H9 (cell line): ENCODE results near the gene SETBP1. TPM values are rescaled to one million over a fixed set of nuclear protein-coding genes. Genes with fewer than 3 reads are reported as not detected.

ENCODE experiments used
- DNase-seq: peaks from one replicate; pipeline ENCODE4 v3.0.0-alpha.2; 2017
- H2AFZ ChIP-seq: one replicate; pipeline ENCODE4 v1.6.1; 2013; ENCODE audit warnings: mild to moderate bottlenecking, low read length, control low read depth, moderate library complexity
- H2AK5ac ChIP-seq: 2 replicates; pipeline ENCODE4 v1.6.1; 2013; ENCODE audit warnings: low read length, control low read depth, mixed read lengths; ENCODE audit not compliant: insufficient read length
- H2BK120ac ChIP-seq: one replicate; pipeline ENCODE4 v1.6.1; 2013; ENCODE audit warnings: low read depth, mild to moderate bottlenecking, low read length, control low read depth, inconsistent platforms; ENCODE audit not compliant: poor library complexity, severe bottlenecking
- H2BK12ac ChIP-seq: 2 replicates; pipeline ENCODE4 v1.6.1; 2013; ENCODE audit warnings: low read length, control low read depth, mixed read lengths, low read depth; ENCODE audit not compliant: insufficient read length
- H2BK15ac ChIP-seq: 2 replicates; pipeline ENCODE4 v1.6.1; 2013; ENCODE audit warnings: low read depth, low read length, control low read depth
- H2BK20ac ChIP-seq: one replicate; pipeline ENCODE4 v1.6.1; 2013; ENCODE audit warnings: low read depth, mild to moderate bottlenecking, low read length, control low read depth, inconsistent platforms; ENCODE audit not compliant: poor library complexity, severe bottlenecking
- H2BK5ac ChIP-seq: 2 replicates; pipeline ENCODE4 v1.6.1; 2013; ENCODE audit warnings: low read length, control low read depth, mixed read lengths; ENCODE audit not compliant: insufficient read length
- H3K14ac ChIP-seq: 2 replicates; pipeline ENCODE4 v1.6.1; 2013; ENCODE audit warnings: low read length, control low read depth; ENCODE audit not compliant: insufficient read depth
- H3K18ac ChIP-seq: 2 replicates; pipeline ENCODE4 v1.6.1; 2013; ENCODE audit warnings: low read depth, mild to moderate bottlenecking, mixed read lengths, low read length, control low read depth; ENCODE audit not compliant: insufficient read length
- H3K23ac ChIP-seq: 2 replicates; pipeline ENCODE4 v1.6.1; 2013; ENCODE audit warnings: low read length, control low read depth, mixed read lengths, low read depth; ENCODE audit not compliant: insufficient read length
- H3K23me2 ChIP-seq: 2 replicates; pipeline ENCODE4 v1.6.1; 2013; ENCODE audit warnings: low read depth, mild to moderate bottlenecking, mixed read lengths, low read length, control low read depth; ENCODE audit not compliant: insufficient read length, poor library complexity, severe bottlenecking
- H3K27ac ChIP-seq: 2 replicates; pipeline ENCODE4 v1.5.1; 2013; ENCODE audit warnings: low read length, control low read depth, mixed read lengths, low read depth; ENCODE audit not compliant: insufficient read length
- H3K27me3 ChIP-seq: 2 replicates; pipeline ENCODE4 v1.6.1; 2013; ENCODE audit warnings: low read length, control low read depth, inconsistent platforms; ENCODE audit not compliant: insufficient read depth
- H3K4ac ChIP-seq: 2 replicates; pipeline ENCODE4 v1.6.1; 2013; ENCODE audit warnings: low read depth, mild to moderate bottlenecking, control low read depth, inconsistent platforms, low read length, moderate library complexity
- H3K4me1 ChIP-seq: 2 replicates; pipeline ENCODE4 v1.6.1; 2013; ENCODE audit warnings: low read length, control low read depth, inconsistent platforms; ENCODE audit not compliant: insufficient read depth
- H3K4me2 ChIP-seq: 2 replicates; pipeline ENCODE4 v1.6.1; 2013; ENCODE audit warnings: low read length, control low read depth, mixed read lengths; ENCODE audit not compliant: insufficient read length, insufficient read depth
- H3K56ac ChIP-seq: 2 replicates; pipeline ENCODE4 v1.6.1; 2013; ENCODE audit warnings: low read depth, mild to moderate bottlenecking, mixed read lengths, low read length, control low read depth; ENCODE audit not compliant: insufficient read length
- H3K79me1 ChIP-seq: 2 replicates; pipeline ENCODE4 v1.6.1; 2013; ENCODE audit warnings: low read depth, mild to moderate bottlenecking, moderate library complexity, low read length, control low read depth, inconsistent platforms; ENCODE audit not compliant: insufficient read depth, poor library complexity, severe bottlenecking
- H3K79me2 ChIP-seq: 2 replicates; pipeline ENCODE4 v1.6.1; 2013; ENCODE audit warnings: low read length, control low read depth, inconsistent platforms; ENCODE audit not compliant: insufficient read depth
- H3K9ac ChIP-seq: 2 replicates; pipeline ENCODE4 v1.6.1; 2013; ENCODE audit warnings: low read length, control low read depth, mixed read lengths; ENCODE audit not compliant: insufficient read length; ENCODE audit errors: extremely low read depth
- H3K9me3 ChIP-seq: one replicate; pipeline ENCODE4 v1.6.1; 2013; ENCODE audit warnings: low read depth, low read length, inconsistent platforms; ENCODE audit not compliant: control insufficient read depth
- H3T11ph ChIP-seq: one replicate; pipeline ENCODE4 v1.6.1; 2013; ENCODE audit warnings: mild to moderate bottlenecking, low read length, control low read depth, inconsistent platforms
- H4K20me1 ChIP-seq: one replicate; pipeline ENCODE4 v1.6.1; 2013; ENCODE audit not compliant: control insufficient read depth, insufficient read length, insufficient read depth
- H4K5ac ChIP-seq: 2 replicates; pipeline ENCODE4 v1.6.1; 2013; ENCODE audit warnings: low read depth, mild to moderate bottlenecking, mixed read lengths, low read length, control low read depth; ENCODE audit not compliant: insufficient read length
- H4K8ac ChIP-seq: replicated peaks from 2 replicates; pipeline ENCODE4 v1.6.1; 2013; ENCODE audit warnings: low read length, control low read depth, mixed read lengths, low read depth; ENCODE audit not compliant: insufficient read length
- H4K91ac ChIP-seq: 2 replicates; pipeline ENCODE4 v1.6.1; 2013; ENCODE audit warnings: low read depth, mild to moderate bottlenecking, moderate library complexity, mixed read lengths, low read length, control low read depth; ENCODE audit not compliant: insufficient read length
- H3K27ac Mint-ChIP-seq, 3 experiments: 2 replicates in 2 of 3; 3 replicates in 1 of 3; pipeline ENCODE4 v1.8.0; 2020 to 2021; ENCODE audit warnings: mixed read lengths in 3 of 3, mild to moderate bottlenecking in 1 of 3, moderate library complexity in 1 of 3
- H3K27me3 Mint-ChIP-seq: 2 replicates; pipeline ENCODE4 v1.8.0; 2021; ENCODE audit warnings: low read depth, mild to moderate bottlenecking, moderate library complexity, mixed read lengths
- H3K36me3 Mint-ChIP-seq, 3 experiments: 2 replicates in 2 of 3; 3 replicates in 1 of 3; pipeline ENCODE4 v1.8.0; 2020 to 2021; ENCODE audit warnings: low read depth in 3 of 3, mixed read lengths in 3 of 3; ENCODE audit not compliant: insufficient read depth in 1 of 3
- H3K4me1 Mint-ChIP-seq, 2 experiments: 2 replicates each; pipeline ENCODE4 v1.8.0; 2020; ENCODE audit warnings: mixed read lengths in 2 of 2
- H3K4me3 Mint-ChIP-seq, 2 experiments: 2 replicates in 1 of 2; 3 replicates in 1 of 2; pipeline ENCODE4 v1.8.0; 2020 to 2021; ENCODE audit warnings: mild to moderate bottlenecking in 2 of 2, mixed read lengths in 2 of 2, moderate library complexity in 1 of 2
- H3K9me3 Mint-ChIP-seq, 2 experiments: 2 replicates in 1 of 2; 3 replicates in 1 of 2; pipeline ENCODE4 v1.8.0; 2020; ENCODE audit warnings: mild to moderate bottlenecking in 2 of 2, mixed read lengths in 2 of 2, moderate library complexity in 1 of 2
- WGBS: extraction: QIAGEN DNeasy Blood & Tissue Kit; methylation state at CpG from one replicate; pipeline ENCODE4 v1.1.7; 2013; ENCODE audit warnings: missing lambda C conversion rate, low lambda C conversion rate, mixed read lengths; ENCODE audit not compliant: insufficient read length; ENCODE audit errors: extremely low coverage; 5-methylcytosine and 5-hydroxymethylcytosine counted together
- total RNA-seq: library from RNA; stranded (reverse); gene quantifications from 2 replicates; pipeline ENCODE4 v1.2.1, GENCODE V29; 2021
- TF ChIP-seq, protein P1 (sequence below): fragments of 200-600 bp; sonication (generic); conservative IDR thresholded peaks from 3 replicates; pipeline ENCODE4 v1.8.0; 2021; ENCODE audit warnings: antibody characterized with exemption, mild to moderate bottlenecking

The SETBP1 gene
- total RNA-seq, 1 experiment from 2014 or later = 4.6 TPM

DNA sequence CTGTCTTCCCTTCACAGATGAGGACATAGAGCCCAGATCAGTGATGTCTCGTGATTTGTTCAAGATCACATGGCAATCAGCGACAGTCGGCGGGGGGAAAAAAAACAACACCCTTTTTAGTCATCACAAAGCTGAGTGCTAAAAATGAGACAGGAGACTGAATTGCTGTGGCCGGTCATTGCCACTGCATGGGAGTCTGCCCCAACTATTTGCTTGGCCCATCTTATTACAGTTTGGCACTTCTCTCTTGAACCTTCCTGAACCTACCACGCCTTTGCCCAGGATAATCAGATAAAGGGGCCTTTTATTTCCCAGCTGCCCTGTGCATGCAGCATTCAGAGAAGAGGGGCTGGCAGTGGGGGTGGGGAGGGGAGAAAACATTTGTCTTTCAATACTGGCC is 42.7 kb downstream of the SETBP1 start:
- DNase-seq = no peak
- H2BK5ac ChIP-seq = no peak overlapping the region
- no peak overlapping the region for H3K4me2 ChIP-seq
- H3K4me1 ChIP-seq = peaks cover 7% of the 10 kb centered on the region; the same call in 1 of the 2 replicates
- H3K4me1 Mint-ChIP-seq = peaks cover 32 to 34% of the 10 kb centered on the region in 2 experiments
- no peak overlapping the region for H3T11ph ChIP-seq
- TF ChIP-seq, protein P1, sequence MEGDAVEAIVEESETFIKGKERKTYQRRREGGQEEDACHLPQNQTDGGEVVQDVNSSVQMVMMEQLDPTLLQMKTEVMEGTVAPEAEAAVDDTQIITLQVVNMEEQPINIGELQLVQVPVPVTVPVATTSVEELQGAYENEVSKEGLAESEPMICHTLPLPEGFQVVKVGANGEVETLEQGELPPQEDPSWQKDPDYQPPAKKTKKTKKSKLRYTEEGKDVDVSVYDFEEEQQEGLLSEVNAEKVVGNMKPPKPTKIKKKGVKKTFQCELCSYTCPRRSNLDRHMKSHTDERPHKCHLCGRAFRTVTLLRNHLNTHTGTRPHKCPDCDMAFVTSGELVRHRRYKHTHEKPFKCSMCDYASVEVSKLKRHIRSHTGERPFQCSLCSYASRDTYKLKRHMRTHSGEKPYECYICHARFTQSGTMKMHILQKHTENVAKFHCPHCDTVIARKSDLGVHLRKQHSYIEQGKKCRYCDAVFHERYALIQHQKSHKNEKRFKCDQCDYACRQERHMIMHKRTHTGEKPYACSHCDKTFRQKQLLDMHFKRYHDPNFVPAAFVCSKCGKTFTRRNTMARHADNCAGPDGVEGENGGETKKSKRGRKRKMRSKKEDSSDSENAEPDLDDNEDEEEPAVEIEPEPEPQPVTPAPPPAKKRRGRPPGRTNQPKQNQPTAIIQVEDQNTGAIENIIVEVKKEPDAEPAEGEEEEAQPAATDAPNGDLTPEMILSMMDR = no peak
- WGBS = no CpG with 5 or more reads among the region's 6 CpGs
- no peaks in the 10 kb centered on the region; the same call in 1 of the 2 replicates for H3K27me3 Mint-ChIP-seq
- no peak overlapping the region for H2BK12ac ChIP-seq
- no peaks in the 10 kb centered on the region for H3K27me3 ChIP-seq
- no peak overlapping the region for H4K8ac ChIP-seq
- H3K4me3 Mint-ChIP-seq = no peak overlapping the region
- H2BK120ac ChIP-seq = no peak overlapping the region
- H3K27ac Mint-ChIP-seq = no peak overlapping the region
- H2AK5ac ChIP-seq = no peak overlapping the region
- no peaks in the 10 kb centered on the region for H4K20me1 ChIP-seq
- H4K91ac ChIP-seq = no peak overlapping the region
- H3K9ac ChIP-seq = no peak overlapping the region
- no peaks in the 10 kb centered on the region for H3K79me2 ChIP-seq
- H4K5ac ChIP-seq = no peak overlapping the region
- no peaks in the 10 kb centered on the region for H3K9me3 Mint-ChIP-seq
- H3K79me1 ChIP-seq = no peaks in the 10 kb centered on the region
- H3K14ac ChIP-seq = no peak overlapping the region
- H2BK20ac ChIP-seq = no peak overlapping the region
- no peak overlapping the region for H3K56ac ChIP-seq
- no peak overlapping the region for H3K27ac ChIP-seq
- no peaks in the 10 kb centered on the region for H3K9me3 ChIP-seq
- no peak overlapping the region for H3K18ac ChIP-seq
- no peak overlapping the region for H2BK15ac ChIP-seq
- no peaks in the 10 kb centered on the region for H3K23me2 ChIP-seq
- no peaks in the 10 kb centered on the region; a peak in 1 of 7 replicates for H3K36me3 Mint-ChIP-seq
- H3K23ac ChIP-seq = no peak overlapping the region
- no peak overlapping the region for H3K4ac ChIP-seq
- H2AFZ ChIP-seq = no peak overlapping the region
